IPS-15b (cell line): Measurements from ENCODE around the gene UBL4B.

ENCODE experiments used
- H3K27me3 ChIP-seq: one replicate; pipeline ENCODE4 v1.6.1; 2013; ENCODE audit warnings: low read length; ENCODE audit not compliant: control insufficient read depth, insufficient read depth
- H3K36me3 ChIP-seq: one replicate; pipeline ENCODE4 v1.6.1; 2013; ENCODE audit warnings: low read length; ENCODE audit not compliant: control insufficient read depth, insufficient read depth
- H3K4me1 ChIP-seq: one replicate; pipeline ENCODE4 v1.6.1; 2013; ENCODE audit warnings: mild to moderate bottlenecking, low read length; ENCODE audit not compliant: control insufficient read depth, insufficient read depth
- H3K4me3 ChIP-seq: one replicate; pipeline ENCODE4 v1.5.1; 2013; ENCODE audit warnings: low read depth, low read length
- H3K9ac ChIP-seq: one replicate; pipeline ENCODE4 v1.6.1; 2013; ENCODE audit warnings: low read depth, mild to moderate bottlenecking, low read length
- H3K9me3 ChIP-seq: one replicate; pipeline ENCODE4 v1.6.1; 2013; ENCODE audit warnings: mild to moderate bottlenecking, low read length; ENCODE audit not compliant: control insufficient read depth, insufficient read depth

The UBL4B gene

DNA sequence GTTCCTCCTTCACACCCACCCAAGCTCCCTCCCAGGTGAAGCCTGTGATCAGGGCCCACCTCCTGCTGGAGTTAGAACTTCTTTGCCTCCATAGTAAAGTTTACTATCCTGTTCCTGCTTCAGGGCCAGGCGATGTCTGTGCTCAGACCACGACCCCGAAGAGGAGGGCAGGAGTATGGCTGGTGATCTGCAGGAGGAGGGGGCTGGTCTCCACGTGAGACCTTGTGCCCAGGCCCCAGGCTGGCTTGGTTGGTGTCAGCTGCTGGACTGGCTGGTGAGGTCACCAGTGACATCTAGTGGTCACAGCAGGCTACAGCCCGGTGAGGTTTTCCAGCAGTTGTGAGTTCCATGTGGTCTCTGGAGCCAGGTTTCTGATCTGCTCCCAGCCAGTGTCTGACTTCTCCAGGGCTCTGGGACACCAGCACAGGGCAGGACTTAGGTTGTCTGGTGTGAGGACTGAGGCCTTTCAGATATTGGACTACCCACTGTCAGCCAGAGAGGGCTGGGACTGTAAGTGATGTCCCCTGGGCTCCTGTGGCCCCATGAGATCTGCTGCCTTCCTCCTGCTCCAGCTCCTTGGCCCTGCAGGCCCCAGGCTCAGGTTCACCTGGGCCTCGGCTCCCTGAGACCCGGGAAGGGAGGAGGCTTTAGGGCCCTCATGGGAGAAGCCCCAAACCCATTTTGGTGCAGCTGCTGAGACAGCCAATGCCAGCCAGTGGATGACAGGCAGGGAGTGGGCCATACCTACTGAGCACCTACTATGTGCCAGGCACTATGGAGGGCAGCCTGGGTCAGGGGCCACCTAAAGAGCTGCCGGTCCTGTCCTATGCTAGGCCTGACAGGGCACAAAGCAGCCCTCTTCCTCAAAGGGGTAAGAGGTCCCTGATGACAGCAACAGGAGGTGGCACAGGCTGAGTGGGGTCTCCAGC lies 6.0 kb upstream of the UBL4B start:
- H3K9ac ChIP-seq: no peak overlapping the region
- H3K36me3 ChIP-seq: no peaks in the 10 kb centered on the region
- peaks cover 4% of the 10 kb centered on the region for H3K27me3 ChIP-seq
- H3K4me1 ChIP-seq: no peaks in the 10 kb centered on the region
- H3K4me3 ChIP-seq: no peak overlapping the region
- H3K9me3 ChIP-seq: no peaks in the 10 kb centered on the region

DNA sequence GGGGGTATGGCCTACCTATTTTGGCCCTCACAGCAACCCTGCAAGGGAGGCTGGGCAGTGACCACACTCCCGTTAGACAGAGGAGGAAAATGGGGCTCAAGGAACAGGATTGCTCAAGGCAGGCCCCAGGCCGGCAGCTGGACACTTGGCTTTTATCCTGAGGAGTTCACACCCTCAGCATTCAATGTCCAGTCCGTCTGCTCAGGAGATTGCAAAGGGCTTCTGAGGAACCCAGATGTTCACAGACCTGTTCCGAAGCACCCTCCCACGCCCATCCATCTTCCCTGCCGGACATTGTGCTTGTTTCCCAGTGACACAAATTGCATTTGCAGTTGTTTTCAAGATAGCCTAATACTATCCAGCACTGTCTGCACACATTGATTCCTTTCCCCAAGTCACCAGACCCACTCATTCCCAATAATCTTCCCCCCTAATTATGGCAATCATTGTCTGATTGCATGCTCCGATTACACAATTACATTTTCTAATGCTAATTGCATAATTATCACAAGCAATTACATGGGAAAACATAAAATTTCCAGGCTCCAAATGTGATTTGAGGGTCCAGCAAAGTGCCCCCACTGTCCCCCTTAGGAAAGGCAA lies 4.3 kb upstream of the UBL4B start:
- Histone ChIP-seq H3K27me3 (peaks cover 8% of the 10 kb centered on the region), H3K4me1 (no peaks in the 10 kb centered on the region), H3K9ac (no peak overlapping the region), H3K9me3 (no peaks in the 10 kb centered on the region), H3K36me3 (no peaks in the 10 kb centered on the region), H3K4me3 (no peak overlapping the region)

DNA sequence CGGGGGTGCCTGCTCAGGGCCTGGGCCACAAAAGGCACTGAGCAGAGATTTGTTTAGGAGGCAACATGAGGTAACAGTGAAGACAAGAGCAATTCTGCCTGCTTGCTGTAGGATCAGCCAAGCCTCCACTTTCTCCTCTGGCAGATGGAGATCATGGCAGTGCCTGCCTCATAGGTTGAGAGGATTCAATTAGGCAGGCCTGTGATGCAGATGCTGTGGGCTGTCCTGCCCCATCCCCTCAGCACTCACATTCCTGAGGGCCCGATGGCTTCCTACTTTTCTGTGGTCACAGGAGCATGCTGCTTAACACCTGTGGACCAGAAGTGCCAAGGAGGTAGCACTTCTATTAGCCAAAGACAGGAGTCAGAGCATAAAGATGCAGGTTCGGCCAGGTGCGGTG lies 1.2 kb upstream of the UBL4B start:
- Histone ChIP-seq H3K4me3 (no peak overlapping the region), H3K36me3 (no peaks in the 10 kb centered on the region), H3K9me3 (no peaks in the 10 kb centered on the region), H3K27me3 (peaks cover 6% of the 10 kb centered on the region), H3K9ac (no peak overlapping the region), H3K4me1 (no peaks in the 10 kb centered on the region)

DNA sequence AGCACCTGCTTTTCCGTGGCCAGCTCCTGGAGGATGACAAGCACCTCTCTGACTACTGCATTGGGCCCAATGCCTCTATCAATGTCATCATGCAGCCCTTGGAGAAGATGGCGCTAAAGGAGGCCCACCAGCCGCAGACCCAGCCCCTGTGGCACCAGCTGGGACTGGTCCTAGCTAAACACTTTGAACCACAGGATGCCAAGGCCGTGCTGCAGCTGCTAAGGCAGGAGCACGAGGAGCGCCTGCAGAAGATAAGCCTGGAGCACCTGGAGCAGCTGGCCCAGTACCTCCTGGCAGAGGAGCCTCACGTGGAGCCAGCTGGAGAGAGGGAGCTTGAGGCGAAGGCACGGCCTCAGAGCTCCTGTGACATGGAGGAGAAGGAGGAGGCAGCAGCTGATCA lies 413 bp downstream of the UBL4B start:
- Histone ChIP-seq H3K4me3 (no peak overlapping the region), H3K36me3 (no peaks in the 10 kb centered on the region), H3K9ac (no peak overlapping the region), H3K9me3 (no peaks in the 10 kb centered on the region), H3K27me3 (peaks cover 6% of the 10 kb centered on the region), H3K4me1 (no peaks in the 10 kb centered on the region)

DNA sequence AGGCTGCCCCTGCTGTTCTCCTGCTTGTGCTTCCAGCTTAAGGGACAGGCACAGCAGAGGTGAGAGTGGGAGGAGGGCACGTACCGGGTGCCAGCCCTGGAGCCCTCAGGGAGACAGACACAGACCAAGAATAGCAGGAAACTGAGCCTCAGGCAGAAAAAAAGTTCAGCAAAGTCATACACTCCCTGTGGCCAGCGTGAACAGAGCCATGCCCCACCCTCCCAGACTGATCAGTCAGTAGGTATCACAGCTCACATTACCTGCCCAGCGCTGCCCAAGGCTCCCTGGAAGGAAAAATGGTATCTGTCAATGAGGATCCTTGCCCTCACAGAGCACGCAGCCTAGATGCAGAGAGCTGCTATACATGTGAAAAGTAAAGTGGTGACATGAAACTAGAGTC lies 1.3 kb downstream of the UBL4B start:
- Histone ChIP-seq H3K4me3 (no peak overlapping the region), H3K27me3 (peaks cover 6% of the 10 kb centered on the region), H3K4me1 (no peaks in the 10 kb centered on the region), H3K36me3 (no peaks in the 10 kb centered on the region), H3K9ac (no peak overlapping the region), H3K9me3 (no peaks in the 10 kb centered on the region)

DNA sequence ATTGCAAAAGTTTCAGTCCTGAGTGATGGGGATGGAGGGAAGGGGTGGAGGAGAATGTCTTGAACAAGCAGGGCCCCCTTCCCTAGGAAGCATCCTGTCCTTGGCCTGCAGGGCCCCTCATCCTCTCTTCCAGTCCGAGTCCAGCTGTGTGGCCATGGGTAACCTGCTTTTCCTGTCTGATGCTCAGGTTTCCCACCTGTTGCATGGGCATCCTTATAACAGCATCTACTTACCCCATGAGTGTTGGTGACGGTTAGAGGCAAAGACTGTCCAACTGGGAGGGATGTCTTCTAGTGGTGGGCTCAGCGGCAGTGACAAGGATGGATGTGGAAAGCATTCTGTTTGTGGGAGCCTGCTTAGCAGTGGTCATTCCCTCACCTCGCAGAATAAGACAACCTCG lies 1.9 kb downstream of the UBL4B start:
- Histone ChIP-seq H3K36me3 (no peaks in the 10 kb centered on the region), H3K27me3 (peaks cover 6% of the 10 kb centered on the region), H3K9me3 (no peaks in the 10 kb centered on the region), H3K4me3 (no peak overlapping the region), H3K4me1 (no peaks in the 10 kb centered on the region), H3K9ac (no peak overlapping the region)

DNA sequence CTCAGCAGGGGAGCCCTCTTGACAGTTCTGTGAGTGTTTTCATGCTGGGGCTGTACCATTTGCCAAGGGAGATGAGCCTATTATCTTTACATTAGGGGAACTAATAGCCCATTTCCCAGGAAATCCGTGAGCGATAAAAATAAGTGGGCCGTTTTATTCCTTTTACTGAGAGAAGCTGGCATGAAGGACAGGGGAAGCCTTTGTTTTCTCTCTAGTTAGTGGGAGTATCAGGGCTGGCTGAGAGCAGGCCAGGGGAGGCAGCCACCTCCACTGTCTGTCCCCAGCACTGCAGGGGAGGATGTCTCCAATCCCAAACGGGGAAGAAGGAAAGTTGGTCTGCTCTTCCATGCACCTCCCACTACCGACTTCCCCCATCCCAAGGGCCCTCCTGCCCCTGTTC lies 2.5 kb downstream of the UBL4B start:
- Histone ChIP-seq H3K27me3 (peaks cover 6% of the 10 kb centered on the region), H3K36me3 (no peaks in the 10 kb centered on the region), H3K9ac (no peak overlapping the region), H3K4me1 (no peaks in the 10 kb centered on the region), H3K9me3 (no peaks in the 10 kb centered on the region), H3K4me3 (no peak overlapping the region)

DNA sequence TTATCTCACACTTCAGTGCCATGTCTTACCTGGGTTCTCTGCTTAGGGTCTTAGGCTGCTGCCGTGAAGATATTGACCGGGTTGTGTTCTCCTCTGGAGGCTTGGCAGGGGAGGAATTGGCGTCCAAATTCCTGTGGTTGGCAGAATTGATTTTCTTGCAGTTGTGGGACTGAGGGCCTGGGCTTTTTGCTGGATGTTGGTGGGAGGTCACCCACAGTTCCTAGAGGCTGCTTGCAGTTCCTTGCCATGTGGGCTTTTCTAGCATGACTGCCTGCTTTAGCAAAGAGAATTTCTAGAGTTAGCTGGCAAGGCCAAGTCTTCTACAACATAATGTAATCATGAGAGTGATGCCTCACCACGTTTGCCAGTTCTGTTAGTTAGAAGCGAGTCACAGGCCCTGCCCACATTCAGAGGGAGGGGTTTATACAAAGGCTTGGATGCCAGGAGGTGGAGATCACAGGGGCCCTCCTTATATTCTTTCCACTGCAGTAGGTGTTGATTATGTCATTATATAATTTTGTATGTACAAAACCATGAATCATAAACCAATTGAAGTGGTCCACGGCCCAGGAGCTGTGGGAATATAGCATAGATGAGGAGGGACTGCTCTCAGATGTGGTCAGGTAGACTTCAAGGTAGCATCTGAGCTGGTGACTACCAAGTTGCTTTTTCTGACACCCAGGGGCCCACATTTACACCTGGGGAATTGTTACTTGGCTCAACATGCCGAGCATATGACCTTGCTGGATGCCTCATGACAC lies 6.6 kb downstream of the UBL4B start:
- Histone ChIP-seq H3K27me3 (no peaks in the 10 kb centered on the region), H3K36me3 (no peaks in the 10 kb centered on the region), H3K9me3 (no peaks in the 10 kb centered on the region), H3K9ac (no peak overlapping the region), H3K4me1 (no peaks in the 10 kb centered on the region), H3K4me3 (no peak overlapping the region)

DNA sequence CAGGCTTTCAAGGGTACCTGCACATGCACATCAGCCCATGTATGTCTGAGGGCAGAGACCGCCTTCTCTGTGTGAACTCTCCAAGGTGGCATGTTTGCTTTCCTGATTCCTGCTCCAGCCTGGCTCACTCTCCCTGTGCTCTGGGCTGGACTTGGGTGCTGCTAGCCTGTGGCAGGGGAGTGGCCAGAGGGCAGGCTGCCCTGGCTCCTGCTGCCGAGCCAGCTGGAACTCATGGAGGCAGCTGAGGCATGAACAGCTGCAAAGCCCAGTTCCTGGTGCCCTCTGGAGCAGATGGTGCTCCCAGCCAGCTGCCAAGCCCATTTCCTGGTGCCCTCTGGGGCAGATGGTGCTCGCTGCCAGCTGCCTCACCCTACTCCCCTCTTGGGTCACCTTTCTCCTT lies 7.6 kb downstream of the UBL4B start:
- Histone ChIP-seq H3K36me3 (no peaks in the 10 kb centered on the region), H3K27me3 (peaks cover 2% of the 10 kb centered on the region), H3K4me3 (no peak overlapping the region), H3K4me1 (no peaks in the 10 kb centered on the region), H3K9ac (no peak overlapping the region), H3K9me3 (no peaks in the 10 kb centered on the region)

DNA sequence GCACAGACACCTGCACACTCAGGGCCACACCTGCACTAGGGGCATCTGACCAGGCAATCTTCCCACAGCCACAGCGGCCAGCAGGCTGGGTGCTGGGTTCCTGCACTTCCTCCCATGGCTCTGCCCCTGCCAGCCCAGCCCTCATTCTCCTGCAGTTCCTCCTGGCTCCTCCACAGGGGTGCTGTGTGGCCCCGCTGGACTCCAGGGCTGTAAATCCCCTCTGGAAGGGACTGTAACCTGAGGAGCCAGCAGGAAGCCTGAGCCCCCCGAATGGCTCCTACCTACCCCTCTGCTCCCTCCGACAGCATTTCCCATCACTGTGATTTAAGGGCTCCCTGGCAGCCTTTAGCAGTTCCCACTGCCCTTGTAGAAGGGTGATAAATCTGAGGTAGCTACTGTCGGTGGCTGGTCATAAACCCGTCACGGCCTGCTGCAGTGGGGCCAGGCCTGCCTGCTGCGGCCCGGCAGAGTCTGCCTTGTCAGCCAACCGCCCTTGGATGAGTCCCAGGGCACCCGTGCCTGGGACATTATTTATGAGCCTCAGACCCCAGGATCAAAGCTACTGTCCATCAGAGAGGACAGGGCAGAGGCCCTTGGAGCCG lies 8.8 kb downstream of the UBL4B start:
- no peaks in the 10 kb centered on the region for H3K4me1 ChIP-seq
- no peaks in the 10 kb centered on the region for H3K9me3 ChIP-seq
- H3K27me3 ChIP-seq: peaks cover 2% of the 10 kb centered on the region
- no peak overlapping the region for H3K4me3 ChIP-seq
- H3K36me3 ChIP-seq: no peaks in the 10 kb centered on the region
- H3K9ac ChIP-seq: no peak overlapping the region

DNA sequence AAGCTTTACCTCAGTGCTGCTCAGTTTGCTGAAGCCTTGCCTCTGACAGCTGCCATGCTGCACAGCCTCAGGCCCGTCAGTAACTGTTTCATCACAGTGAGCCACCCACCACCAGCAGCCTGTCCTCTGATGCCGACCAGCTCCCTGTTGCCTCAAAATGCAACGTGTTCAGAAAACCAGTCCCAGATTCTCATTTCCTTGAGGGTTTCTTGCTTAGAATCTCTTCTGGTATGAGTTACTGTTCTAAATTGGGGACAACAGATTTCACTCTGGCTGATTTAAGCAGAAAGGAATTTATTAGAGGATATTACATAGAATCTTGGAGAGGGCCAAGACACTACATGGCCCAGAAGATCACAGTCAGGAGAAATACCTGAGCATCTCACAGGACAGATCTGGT lies 11.0 kb downstream of the UBL4B start:
- H3K36me3 ChIP-seq: no peaks in the 10 kb centered on the region
- no peak overlapping the region for H3K9ac ChIP-seq
- H3K27me3 ChIP-seq: peaks cover 2% of the 10 kb centered on the region
- H3K9me3 ChIP-seq: no peaks in the 10 kb centered on the region
- no peaks in the 10 kb centered on the region for H3K4me1 ChIP-seq
- H3K4me3 ChIP-seq: no peak overlapping the region
